Ovary (tissue), 9 donors: ENCODE results near the gene SPRED2. TPM values are rescaled to one million over a fixed set of nuclear protein-coding genes. Genes with fewer than 3 reads are reported as not detected.

Experiments
- DNase-seq, 5 donors: peaks; one replicate each; pipeline ENCODE4 v3.0.0-alpha.2; 2019 to 2020
- H3K27ac ChIP-seq, 2 donors: fragments of 200-600 bp; one replicate each; pipeline versions ENCODE4 v1.5.1 to v1.8.0; 2019 to 2022
- H3K27me3 ChIP-seq: fragments of 200-600 bp; one replicate; pipeline ENCODE4 v1.8.0; 2022
- H3K36me3 ChIP-seq: fragments of 200-600 bp; sonication (generic); one replicate; pipeline ENCODE4 v1.5.1; 2019
- H3K4me1 ChIP-seq: one replicate; pipeline ENCODE4 v1.8.1; 2013; ENCODE audit warnings: mild to moderate bottlenecking, moderate library complexity; ENCODE audit not compliant: insufficient read depth
- H3K4me3 ChIP-seq: fragments of 200-600 bp; sonication (generic); one replicate; pipeline ENCODE4 v1.5.1; 2017
- H3K9me3 ChIP-seq, 2 donors: fragments of 200-600 bp in 1 of 2; sonication (generic) in 1 of 2; one replicate each; pipeline versions ENCODE4 v1.5.1 to v1.8.1; 2013 to 2019; ENCODE audit warnings: mild to moderate bottlenecking in 1 of 2, moderate library complexity in 1 of 2
- EP300 ChIP-seq: sonication (generic); formaldehyde crosslinking; IDR thresholded peaks from one replicate; pipeline ENCODE4 v1.6.1; 2017; ENCODE audit warnings: antibody characterized with exemption
- POLR2A ChIP-seq: fragments of 450-650 bp; IDR thresholded peaks from one replicate; pipeline ENCODE4 v1.6.1; 2017; ENCODE audit warnings: antibody characterized with exemption, mild to moderate bottlenecking, moderate library complexity
- WGBS, 3 donors: extraction: QIAGEN DNeasy Blood & Tissue Kit in 1 of 3; methylation state at CpG; one replicate each; pipeline versions ENCODE4 v1.1.5 to v1.1.7; 2013 to 2017; 5-methylcytosine and 5-hydroxymethylcytosine counted together
- intact Hi-C, 4 donors: fragments of 100-400 bp; cut with DNase I; formaldehyde crosslinking; loops; one replicate each; pipeline versions ENCODE4 v1.11.0 to v1.15.1; 2022 to 2023
- polyA plus RNA-seq, 2 donors: library from polyadenylated mRNA; stranded (reverse); fragments of 200-250 nt in 1 of 2; fragments of 350-450 nt in 1 of 2; fragmentation: Illumina TruSeq in 1 of 2; extraction: RNeasy Lipid Tissue Mini Kit (QIAGEN cat#74804) in 1 of 2; gene quantifications; one replicate each; pipeline ENCODE4 v1.2.3, GENCODE V29; 2013 to 2014
- total RNA-seq, 7 donors: library from RNA; depleted of rRNA in 2 of 7; stranded (reverse); fragments of >200 nt in 2 of 7; fragmentation: NEBNext Ultra II Directional in 3 of 7; extraction: Animal tissue kit (Norgen Biotek cat#: 25700) in 3 of 7; gene quantifications; one replicate each; pipeline versions ENCODE4 v1.1.0 to v1.2.4, GENCODE V29; 2016 to 2023
- TF ChIP-seq, protein P1 (sequence below), 3 donors: fragments of 450-650 bp in 2 of 3; fragments of 200-600 bp in 1 of 3; IDR thresholded peaks; one replicate each; pipeline versions ENCODE4 v1.5.1 to v1.8.0; 2016 to 2022; ENCODE audit warnings: antibody characterized with exemption in 3 of 3, mild to moderate bottlenecking in 1 of 3
- donor health status: DM: no; HTN: no; CAD: no; lungs with moderate emphysema.
- donor health status: DM: no; HTN: no; CAD: no.
- donor health status: Bipolar disorder and iron deficiency.
- donor health status: DM: yes; HTN: yes; CAD: no.
- donor health status: DM: no; HTN: no; CAD: no.
- donor health status: DM: yes; HTN: yes; CAD: no.

SPRED2 gene
- total and polyA plus RNA-seq, 9 donors = 13.1 to 32.9 (median 17.6) TPM

DNA sequence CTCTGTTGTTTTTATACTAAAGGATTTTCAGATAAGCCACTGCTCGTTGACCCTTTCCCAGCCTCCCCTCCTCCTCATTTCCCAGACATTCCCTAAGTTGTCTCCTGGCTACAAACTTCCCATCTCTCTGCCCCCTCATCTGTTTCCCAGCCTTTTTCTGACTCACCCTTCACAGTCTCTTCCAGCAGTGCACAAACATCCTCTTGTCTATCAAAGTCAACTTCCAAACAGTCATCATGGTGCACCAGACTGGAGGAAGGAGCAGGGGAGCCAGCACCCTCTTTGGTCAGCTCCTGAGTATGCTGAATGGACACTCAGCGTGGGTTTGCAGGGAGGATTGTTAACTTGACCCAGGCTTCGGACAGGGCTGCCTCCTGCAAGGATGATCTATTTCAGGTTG lies 26.6 kb upstream of the SPRED2 start:
- intact Hi-C loops = no loop called here
- Histone ChIP-seq H3K36me3 (no peaks in the 10 kb centered on the region), H3K27me3 (no peaks in the 10 kb centered on the region)

DNA sequence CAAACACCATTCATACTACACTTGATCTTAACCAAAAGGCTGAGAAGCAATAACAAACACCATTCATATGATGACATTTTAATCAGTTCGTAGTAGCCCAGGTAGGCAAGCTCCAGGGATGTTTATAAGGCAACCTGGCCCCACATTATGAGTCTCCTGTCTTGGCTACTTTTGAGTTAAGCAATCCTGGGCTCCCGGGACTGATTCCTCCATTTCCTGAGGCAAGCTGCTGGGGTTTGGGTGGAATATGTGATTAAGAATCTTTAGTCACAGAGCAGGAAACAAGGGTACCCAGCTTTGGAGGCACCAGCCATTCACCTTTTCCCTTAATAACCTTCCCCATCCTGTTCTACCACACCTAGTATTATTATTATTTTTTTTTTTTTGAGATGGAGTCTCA lies 24.5 kb upstream of the SPRED2 start:
- Histone ChIP-seq H3K36me3 (no peaks in the 10 kb centered on the region), H3K27me3 (no peaks in the 10 kb centered on the region), H3K9me3 (no peaks in the 10 kb centered on the region), H3K4me3 (no peak overlapping the region), H3K4me1 (no peaks in the 10 kb centered on the region), H3K27ac (no peak overlapping the region)
- intact Hi-C loops = no loop called here
- TF ChIP-seq EP300 (no peak), POLR2A (no peak)
- TF ChIP-seq, protein P1, sequence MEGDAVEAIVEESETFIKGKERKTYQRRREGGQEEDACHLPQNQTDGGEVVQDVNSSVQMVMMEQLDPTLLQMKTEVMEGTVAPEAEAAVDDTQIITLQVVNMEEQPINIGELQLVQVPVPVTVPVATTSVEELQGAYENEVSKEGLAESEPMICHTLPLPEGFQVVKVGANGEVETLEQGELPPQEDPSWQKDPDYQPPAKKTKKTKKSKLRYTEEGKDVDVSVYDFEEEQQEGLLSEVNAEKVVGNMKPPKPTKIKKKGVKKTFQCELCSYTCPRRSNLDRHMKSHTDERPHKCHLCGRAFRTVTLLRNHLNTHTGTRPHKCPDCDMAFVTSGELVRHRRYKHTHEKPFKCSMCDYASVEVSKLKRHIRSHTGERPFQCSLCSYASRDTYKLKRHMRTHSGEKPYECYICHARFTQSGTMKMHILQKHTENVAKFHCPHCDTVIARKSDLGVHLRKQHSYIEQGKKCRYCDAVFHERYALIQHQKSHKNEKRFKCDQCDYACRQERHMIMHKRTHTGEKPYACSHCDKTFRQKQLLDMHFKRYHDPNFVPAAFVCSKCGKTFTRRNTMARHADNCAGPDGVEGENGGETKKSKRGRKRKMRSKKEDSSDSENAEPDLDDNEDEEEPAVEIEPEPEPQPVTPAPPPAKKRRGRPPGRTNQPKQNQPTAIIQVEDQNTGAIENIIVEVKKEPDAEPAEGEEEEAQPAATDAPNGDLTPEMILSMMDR (IDR thresholded peaks at IDR 0.05) = no peak
- DNase-seq = no peak
- 64 to 77% (median 70%) methylated on average over 2 of the region's 2 CpGs for WGBS, 3 donors

More for the DNA sequence above, 26.6 kb upstream of the SPRED2 start:
- no peak overlapping the region for H3K27ac ChIP-seq
- H3K9me3 ChIP-seq = no peaks in the 10 kb centered on the region
- TF ChIP-seq EP300 = no peak
- TF ChIP-seq POLR2A = no peak
- TF ChIP-seq, protein P1 (IDR thresholded peaks at IDR 0.05) = no peak
- DNase-seq = no peak
- H3K4me3 ChIP-seq = no peak overlapping the region
- H3K4me1 ChIP-seq = no peaks in the 10 kb centered on the region
- 51 to 65% (median 65%) methylated on average over 3 of the region's 3 CpGs for WGBS, 3 donors

DNA sequence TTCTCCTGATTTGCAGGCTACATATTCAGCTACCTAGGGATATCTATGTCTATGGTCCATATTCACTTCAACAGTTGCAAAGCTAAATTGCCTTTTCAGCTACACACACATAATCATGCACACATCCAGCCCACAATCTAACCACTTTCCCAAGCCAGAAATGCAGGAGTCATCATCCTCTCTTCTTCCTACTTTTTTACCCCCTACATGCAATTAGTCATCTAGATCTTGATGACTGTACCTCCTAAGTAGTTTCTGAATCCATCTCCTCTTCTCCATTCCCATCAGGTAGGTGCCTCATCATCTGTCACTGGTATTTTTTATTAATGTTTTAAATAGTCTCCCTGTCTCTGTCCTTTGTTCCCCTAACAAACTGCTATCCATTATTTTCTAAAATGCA lies 23.7 kb upstream of the SPRED2 start:
- H3K4me3 ChIP-seq = no peak overlapping the region
- intact Hi-C loops = no loop called here
- TF ChIP-seq POLR2A = no peak
- TF ChIP-seq, protein P1 (IDR thresholded peaks at IDR 0.05) = no peak
- TF ChIP-seq EP300 = no peak
- no peaks in the 10 kb centered on the region for H3K27me3 ChIP-seq
- no peak overlapping the region for H3K27ac ChIP-seq
- DNase-seq = no peak
- no peaks in the 10 kb centered on the region for H3K36me3 ChIP-seq
- no peaks in the 10 kb centered on the region for H3K9me3 ChIP-seq
- no peaks in the 10 kb centered on the region for H3K4me1 ChIP-seq

DNA sequence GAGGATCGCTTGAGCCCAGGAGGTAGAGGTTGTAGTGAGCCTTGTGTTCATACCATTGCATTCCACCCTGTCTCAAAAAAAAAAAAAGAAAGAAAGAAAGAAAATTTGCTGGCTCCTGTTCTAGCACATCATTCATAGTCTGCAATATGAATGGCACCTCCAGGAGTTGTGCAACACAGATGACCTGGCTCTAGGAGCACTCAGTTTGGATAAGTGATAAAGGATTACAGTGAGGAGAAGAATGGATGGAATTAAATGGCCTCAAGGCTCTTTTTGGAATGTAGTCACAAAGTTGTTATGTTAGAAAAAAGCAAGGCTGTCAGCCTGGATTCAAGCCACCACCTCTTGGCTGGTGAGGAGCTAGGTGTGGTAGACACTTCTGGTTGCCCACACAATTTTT lies 21.5 kb upstream of the SPRED2 start:
- no peak for DNase-seq
- Histone ChIP-seq H3K9me3 (no peaks in the 10 kb centered on the region), H3K4me1 (no peaks in the 10 kb centered on the region), H3K4me3 (no peak overlapping the region), H3K36me3 (no peaks in the 10 kb centered on the region), H3K27ac (no peak overlapping the region), H3K27me3 (no peaks in the 10 kb centered on the region)
- 93 to 97% (median 93%) methylated on average over 1 of the region's 1 CpG for WGBS, 3 donors
- TF ChIP-seq, protein P1 (IDR thresholded peaks at IDR 0.05) = no peak
- TF ChIP-seq POLR2A = no peak
- TF ChIP-seq EP300 = no peak
- intact Hi-C loops = no loop called here
